Neuronal stem cell (in vitro differentiated cells): ENCODE results near the gene ETV6.

Source experiments
- DNase-seq: peaks from one replicate; pipeline ENCODE4 v3.0.0-alpha.2; 2013; ENCODE audit warnings: low spot score
- H2AFZ ChIP-seq: one replicate; pipeline ENCODE4 v1.6.1; 2013; ENCODE audit warnings: mild to moderate bottlenecking, low read length, inconsistent platforms
- H2AK5ac ChIP-seq: 2 replicates; pipeline ENCODE4 v1.6.1; 2013; ENCODE audit warnings: low read depth, mild to moderate bottlenecking, inconsistent platforms, low read length, moderate library complexity, mixed read lengths
- H2BK120ac ChIP-seq: 2 replicates; pipeline ENCODE4 v1.6.1; 2013; ENCODE audit warnings: low read depth, mild to moderate bottlenecking, inconsistent platforms, low read length, moderate library complexity, mixed read lengths
- H2BK12ac ChIP-seq: one replicate; pipeline ENCODE4 v1.6.1; 2013; ENCODE audit warnings: low read length, inconsistent platforms
- H2BK15ac ChIP-seq: 2 replicates; pipeline ENCODE4 v1.6.1; 2013; ENCODE audit warnings: mild to moderate bottlenecking, low read length, inconsistent platforms, mixed read lengths
- H2BK5ac ChIP-seq: one replicate; pipeline ENCODE4 v1.6.1; 2013; ENCODE audit warnings: inconsistent platforms, mild to moderate bottlenecking, low read length, moderate library complexity
- H3K14ac ChIP-seq: one replicate; pipeline ENCODE4 v1.6.1; 2013; ENCODE audit warnings: low read length, inconsistent platforms
- H3K18ac ChIP-seq: 2 replicates; pipeline ENCODE4 v1.6.1; 2013; ENCODE audit warnings: low read length, inconsistent platforms
- H3K23ac ChIP-seq: 2 replicates; pipeline ENCODE4 v1.6.1; 2013; ENCODE audit warnings: low read depth, mild to moderate bottlenecking, mixed read lengths, low read length, inconsistent platforms; ENCODE audit not compliant: poor library complexity
- H3K27ac ChIP-seq: replicated peaks from 3 replicates; pipeline ENCODE4 v1.5.1; 2013; ENCODE audit warnings: low read length, inconsistent platforms
- H3K27me3 ChIP-seq, 3 experiments: 2 replicates each; pipeline ENCODE4 v1.6.1; 2013; ENCODE audit warnings: low read length in 3 of 3, mild to moderate bottlenecking in 2 of 3, inconsistent platforms in 1 of 3, low read depth in 1 of 3, mixed read lengths in 1 of 3, moderate library complexity in 1 of 3; ENCODE audit not compliant: control insufficient read depth in 3 of 3, insufficient read depth in 3 of 3
- H3K36me3 ChIP-seq, 2 donors: replicated peaks in 1 of 2; 2 replicates each; pipeline ENCODE4 v1.6.1; 2013; ENCODE audit warnings: low read length in 2 of 2; ENCODE audit not compliant: control insufficient read depth in 2 of 2, insufficient read depth in 2 of 2
- H3K4ac ChIP-seq: 2 replicates; pipeline ENCODE4 v1.6.1; 2013; ENCODE audit warnings: inconsistent platforms, mild to moderate bottlenecking, low read length, moderate library complexity
- H3K4me1 ChIP-seq, 2 donors: 1 replicate in 1 of 2; 2 replicates in 1 of 2; pipeline ENCODE4 v1.6.1; 2013; ENCODE audit warnings: low read length in 2 of 2, low read depth in 1 of 2; ENCODE audit not compliant: control insufficient read depth in 2 of 2, insufficient read depth in 1 of 2
- H3K4me2 ChIP-seq: one replicate; pipeline ENCODE4 v1.6.1; 2013; ENCODE audit warnings: mild to moderate bottlenecking, low read length, inconsistent platforms; ENCODE audit not compliant: insufficient read depth, poor library complexity, severe bottlenecking
- H3K4me3 ChIP-seq, 2 donors: 2 replicates each; pipeline ENCODE4 v1.5.1; 2013; ENCODE audit warnings: low read length in 2 of 2, mild to moderate bottlenecking in 2 of 2, inconsistent platforms in 1 of 2, moderate library complexity in 1 of 2
- H3K79me1 ChIP-seq: one replicate; pipeline ENCODE4 v1.6.1; 2013; ENCODE audit warnings: low read depth, mild to moderate bottlenecking, inconsistent platforms, low read length, moderate library complexity
- H3K9ac ChIP-seq: one replicate; pipeline ENCODE4 v1.6.1; 2013; ENCODE audit warnings: mild to moderate bottlenecking, low read depth, low read length, inconsistent platforms; ENCODE audit not compliant: poor library complexity
- H3K9me3 ChIP-seq, 2 donors: replicated peaks in 1 of 2; 2 replicates each; pipeline versions ENCODE3 to v1.6.1; 2013; ENCODE audit warnings: low read length in 2 of 2, mild to moderate bottlenecking in 2 of 2, inconsistent platforms in 1 of 2, low read depth in 1 of 2, mixed read lengths in 1 of 2, moderate library complexity in 1 of 2; ENCODE audit not compliant: control insufficient read depth in 2 of 2, insufficient read depth in 1 of 2
- H4K8ac ChIP-seq: one replicate; pipeline ENCODE4 v1.6.1; 2013; ENCODE audit warnings: low read depth, mild to moderate bottlenecking, inconsistent platforms, low read length, moderate library complexity
- H4K91ac ChIP-seq: one replicate; pipeline ENCODE4 v1.6.1; 2013; ENCODE audit warnings: low read length, low read depth, mild to moderate bottlenecking, inconsistent platforms; ENCODE audit not compliant: poor library complexity
- WGBS, 2 donors: extraction: QIAGEN DNeasy Blood & Tissue Kit; methylation state at CpG; one replicate each; pipeline ENCODE4 v1.1.7; 2013; ENCODE audit warnings: missing lambda C conversion rate in 2 of 2, mixed read lengths in 1 of 2; ENCODE audit not compliant: insufficient read length in 2 of 2, insufficient replicate concordance in 1 of 2; ENCODE audit errors: extremely low coverage in 2 of 2; 5-methylcytosine and 5-hydroxymethylcytosine counted together

The ETV6 gene

DNA sequence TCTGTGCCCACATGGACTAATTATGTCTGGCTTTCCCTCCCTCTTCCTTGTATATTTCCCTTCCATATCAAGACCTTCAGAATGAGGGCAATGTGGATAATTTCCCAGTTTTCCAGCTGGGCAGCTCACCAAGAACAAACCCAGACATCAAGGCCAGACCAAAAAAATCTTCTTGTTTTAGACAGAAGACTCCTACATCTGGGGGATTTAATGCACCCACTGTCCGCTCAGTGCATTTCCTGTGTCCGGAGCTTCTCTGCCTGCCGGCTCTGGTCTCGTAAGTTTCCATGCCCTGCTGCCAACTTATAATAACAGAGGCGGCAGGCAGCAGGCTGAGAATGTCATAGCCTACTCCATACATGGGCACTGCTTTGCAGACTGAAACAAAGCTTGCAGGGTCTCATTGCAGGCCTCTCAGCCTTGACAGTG lies 214.0 kb downstream of the ETV6 start:
- H3K79me1 ChIP-seq: no peaks in the 10 kb centered on the region
- no peak overlapping the region for H3K4ac ChIP-seq
- H3K27me3 ChIP-seq: no peaks in the 10 kb centered on the region
- H3K27ac ChIP-seq: no peak overlapping the region
- DNase-seq: no peak
- peaks cover 0 to 23% of the 10 kb centered on the region in 2 donors for H3K36me3 ChIP-seq
- no peak overlapping the region for H2BK12ac ChIP-seq
- no peak overlapping the region for H3K18ac ChIP-seq
- H2BK15ac ChIP-seq: no peak overlapping the region
- H3K4me2 ChIP-seq: no peak overlapping the region
- H2AFZ ChIP-seq: no peak overlapping the region
- no peak overlapping the region for H2BK5ac ChIP-seq
- peaks cover 12 to 14% of the 10 kb centered on the region in 2 donors for H3K4me1 ChIP-seq
- H3K14ac ChIP-seq: no peak overlapping the region
- no peak overlapping the region for H4K91ac ChIP-seq
- H3K9me3 ChIP-seq: peaks cover 5 to 15% of the 10 kb centered on the region in 2 donors
- no peak overlapping the region for H2BK120ac ChIP-seq
- H3K9ac ChIP-seq: no peak overlapping the region
- no peak overlapping the region for H3K23ac ChIP-seq
- WGBS, 2 donors: no CpG with 5 or more reads among the region's 5 CpGs
- H2AK5ac ChIP-seq: no peak overlapping the region
- H3K4me3 ChIP-seq: no peak overlapping the region
- no peak overlapping the region for H4K8ac ChIP-seq

DNA sequence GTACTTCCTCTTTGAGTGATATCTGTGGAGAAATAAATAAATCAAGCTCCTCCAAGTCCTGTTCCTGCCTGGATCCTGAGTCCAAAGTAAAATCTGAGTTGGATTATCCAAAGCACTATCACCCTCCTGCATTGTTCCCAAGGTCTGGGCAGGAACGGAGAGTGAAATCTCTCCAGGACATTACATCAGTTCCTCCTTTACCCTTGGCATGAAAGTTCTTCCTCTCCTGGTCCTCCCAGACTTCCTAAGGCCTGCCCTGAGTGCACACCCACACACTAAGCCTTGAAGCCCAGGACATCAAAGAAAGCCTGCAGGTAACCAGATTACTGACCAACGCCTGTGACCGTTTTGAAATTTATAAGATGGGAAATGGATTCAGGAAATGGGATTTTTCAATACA lies 214.5 kb downstream of the ETV6 start:
- DNase-seq: no peak
- H2BK5ac ChIP-seq: no peak overlapping the region
- H3K9me3 ChIP-seq: peaks cover 5 to 15% of the 10 kb centered on the region in 2 donors
- H3K4me2 ChIP-seq: no peak overlapping the region
- H4K8ac ChIP-seq: no peak overlapping the region
- H3K18ac ChIP-seq: no peak overlapping the region
- no peaks in the 10 kb centered on the region for H3K27me3 ChIP-seq
- H2AK5ac ChIP-seq: no peak overlapping the region
- H3K9ac ChIP-seq: no peak overlapping the region
- H4K91ac ChIP-seq: no peak overlapping the region
- H3K14ac ChIP-seq: no peak overlapping the region
- no peak overlapping the region for H3K27ac ChIP-seq
- H3K23ac ChIP-seq: no peak overlapping the region
- no peak overlapping the region for H2AFZ ChIP-seq
- no peak overlapping the region for H2BK12ac ChIP-seq
- H3K4ac ChIP-seq: no peak overlapping the region
- WGBS, 2 donors: no CpG with 5 or more reads among the region's 3 CpGs
- peaks cover 12 to 14% of the 10 kb centered on the region in 2 donors for H3K4me1 ChIP-seq
- H3K79me1 ChIP-seq: no peaks in the 10 kb centered on the region
- H3K36me3 ChIP-seq: peaks cover 0 to 22% of the 10 kb centered on the region in 2 donors
- no peak overlapping the region for H2BK15ac ChIP-seq
- no peak overlapping the region for H2BK120ac ChIP-seq
- H3K4me3 ChIP-seq: no peak overlapping the region

DNA sequence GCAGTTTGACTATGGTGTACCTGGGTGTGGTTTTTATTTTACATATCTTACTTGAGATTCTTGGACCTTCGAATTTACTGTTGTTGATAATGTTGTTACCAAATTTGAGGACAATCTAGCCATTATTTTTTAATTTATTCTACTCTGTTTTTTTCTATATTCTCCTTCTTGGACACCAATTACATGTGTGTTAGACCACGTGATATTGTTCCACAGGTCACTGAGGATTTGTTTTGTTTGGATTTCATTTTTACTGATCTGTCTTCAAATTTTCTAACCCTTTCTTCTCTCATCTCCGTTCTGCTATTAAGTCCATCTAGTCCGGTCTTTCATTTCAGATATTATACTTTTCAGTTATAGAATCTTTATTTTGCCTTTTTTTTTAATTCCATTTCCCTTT lies 216.3 kb downstream of the ETV6 start:
- H2BK5ac ChIP-seq: no peak overlapping the region
- no CpG with 5 or more reads among the region's 4 CpGs for WGBS, 2 donors
- H2BK120ac ChIP-seq: no peak overlapping the region
- H2AFZ ChIP-seq: no peak overlapping the region
- H3K9me3 ChIP-seq: peaks cover 5 to 15% of the 10 kb centered on the region in 2 donors
- no peak overlapping the region for H3K4ac ChIP-seq
- no peaks in the 10 kb centered on the region for H3K27me3 ChIP-seq
- no peak overlapping the region for H4K8ac ChIP-seq
- peaks cover 1 to 32% of the 10 kb centered on the region in 2 donors for H3K36me3 ChIP-seq
- no peak overlapping the region for H2BK12ac ChIP-seq
- no peak overlapping the region for H3K18ac ChIP-seq
- H2BK15ac ChIP-seq: no peak overlapping the region
- no peak overlapping the region for H4K91ac ChIP-seq
- no peak overlapping the region for H3K14ac ChIP-seq
- no peak overlapping the region for H3K9ac ChIP-seq
- no peak overlapping the region for H3K23ac ChIP-seq
- peaks cover 14 to 19% of the 10 kb centered on the region in 2 donors for H3K4me1 ChIP-seq
- no peak overlapping the region for H3K4me2 ChIP-seq
- no peak overlapping the region for H3K27ac ChIP-seq
- H3K4me3 ChIP-seq: no peak overlapping the region
- DNase-seq: no peak
- no peaks in the 10 kb centered on the region for H3K79me1 ChIP-seq
- H2AK5ac ChIP-seq: no peak overlapping the region

- no peak overlapping the region for H2AK5ac ChIP-seq
- H4K91ac ChIP-seq: no peak overlapping the region
- no peak overlapping the region for H2BK15ac ChIP-seq
- no peak overlapping the region for H2AFZ ChIP-seq
- H4K8ac ChIP-seq: no peak overlapping the region
- no peak for DNase-seq
- WGBS, 2 donors: no CpG with 5 or more reads among the region's 1 CpG
- peaks cover 3 to 44% of the 10 kb centered on the region in 2 donors for H3K36me3 ChIP-seq
- H3K79me1 ChIP-seq: no peaks in the 10 kb centered on the region
- H3K4me1 ChIP-seq: peaks cover 2 to 9% of the 10 kb centered on the region in 2 donors
- H3K9me3 ChIP-seq: peaks cover 5 to 15% of the 10 kb centered on the region in 2 donors
- no peak overlapping the region for H2BK5ac ChIP-seq
- no peak overlapping the region for H3K18ac ChIP-seq
- no peaks in the 10 kb centered on the region for H3K27me3 ChIP-seq
- H3K23ac ChIP-seq: no peak overlapping the region
- no peak overlapping the region for H3K4me2 ChIP-seq
- no peak overlapping the region for H3K27ac ChIP-seq
- H2BK12ac ChIP-seq: no peak overlapping the region
- H3K14ac ChIP-seq: no peak overlapping the region
- H3K9ac ChIP-seq: no peak overlapping the region
- H3K4me3 ChIP-seq: no peak overlapping the region
- no peak overlapping the region for H3K4ac ChIP-seq
- no peak overlapping the region for H2BK120ac ChIP-seq
Measured at GRCh38 chr12:11868027-11868426, 218.6 kb downstream of the ETV6 start.
